ENCODE results near the gene ASNSD1. TPM values are rescaled to one million over a fixed set of nuclear protein-coding genes. Genes with fewer than 3 reads are reported as not detected.
A peak's percentile ranks its signal among the peaks of the same experiment; 100 is the strongest.

The ASNSD1 gene
- total and polyA plus RNA-seq, 2 of the 13 experiments (the other 11 are each of a cell fraction or from before 2014, with no cell fraction given): 35.1 to 96.6 TPM

- TF ChIP-seq BCL6 (CRISPR knock-in tag; IDR thresholded peaks at IDR 0.05) (peak; percentile 10; the same call in 1 of the 2 replicates), MBNL3 (CRISPR knock-in tag; conservative IDR thresholded peaks at IDR 0.05) (no peak), RBFOX2 (IDR thresholded peaks at IDR 0.05; ENCODE audit: low read depth, low read length) (no peak), ZFAT (CRISPR knock-in tag; conservative IDR thresholded peaks at IDR 0.05) (no peak), ZNF33A (CRISPR knock-in tag; IDR thresholded peaks at IDR 0.05; ENCODE audit: borderline replicate concordance) (0 out of 2 replicates have a peak, but pooled peaks have one; percentile 54), ZNF770 (CRISPR knock-in tag; IDR thresholded peaks at IDR 0.05) (no peak), ZNF512B (CRISPR knock-in tag; IDR thresholded peaks at IDR 0.05; ENCODE audit: borderline replicate concordance) (0 out of 2 replicates have a peak, but pooled peaks have one; percentile 12), SP1 (IDR thresholded peaks at IDR 0.05) (no peak), SP1 (CRISPR knock-in tag; IDR thresholded peaks at IDR 0.05) (no peak), CHD4 (IDR thresholded peaks at IDR 0.05; ENCODE audit: borderline replicate concordance, low read length) (no peak), ZBTB7B (CRISPR knock-in tag; IDR thresholded peaks at IDR 0.05) (no peak), FUBP1 (CRISPR knock-in tag; IDR thresholded peaks at IDR 0.05; ENCODE audit: borderline replicate concordance) (no peak), PHF21A (CRISPR knock-in tag; IDR thresholded peaks at IDR 0.05) (no peak), BATF2 (CRISPR knock-in tag; IDR thresholded peaks at IDR 0.05) (no peak), MXD1 (CRISPR knock-in tag; IDR thresholded peaks at IDR 0.05) (no peak), ZNF282 (IDR thresholded peaks at IDR 0.05; ENCODE audit: partially characterized antibody) (no peak)
Measured at GRCh38 chr2:189673661-189674373, 12.6 kb downstream of the ASNSD1 start (continued).

Data from HepG2 (cell line).